Esophagus squamous epithelium (tissue), 5 donors: ENCODE measurements around the gene CAPN12. TPM values are rescaled to one million over a fixed set of nuclear protein-coding genes. Genes with fewer than 3 reads are reported as not detected.
A peak's percentile ranks its signal among the peaks of the same experiment; 100 is the strongest.

Experiments
- DNase-seq: peaks from one replicate; lab custom pipeline; 2025; lab: John Stamatoyannopoulos, UW
- H3K27ac ChIP-seq, 4 donors: fragments of 200-600 bp; sonication (generic); one replicate each; pipeline ENCODE4 v1.5.1; 2016 to 2019; ENCODE audit warnings: mild to moderate bottlenecking in 1 of 4
- H3K27me3 ChIP-seq, 4 donors: fragments of 200-600 bp; sonication (generic); 1 replicate in 3 of 4; 2 replicates in 1 of 4; pipeline versions ENCODE4 v1.5.1 to v1.6.0; 2017 to 2021; ENCODE audit warnings: antibody characterized with exemption in 1 of 4
- H3K36me3 ChIP-seq, 3 donors: fragments of 200-600 bp; sonication (generic); one replicate each; pipeline ENCODE4 v1.5.1; 2016 to 2019
- H3K4me1 ChIP-seq, 3 donors: fragments of 200-600 bp; sonication (generic); one replicate each; pipeline ENCODE4 v1.5.1; 2017 to 2019
- H3K4me3 ChIP-seq, 4 donors: fragments of 200-600 bp; sonication (generic); 1 replicate in 3 of 4; 2 replicates in 1 of 4; pipeline ENCODE4 v1.5.1; 2016 to 2019; ENCODE audit warnings: mild to moderate bottlenecking in 2 of 4, moderate library complexity in 1 of 4
- H3K9me3 ChIP-seq, 3 donors: fragments of 200-600 bp; sonication (generic); one replicate each; pipeline ENCODE4 v1.5.1; 2016 to 2019
- POLR2A ChIP-seq, 4 donors: fragments of 450-650 bp; IDR thresholded peaks; one replicate each; pipeline ENCODE4 v1.6.1; 2017; ENCODE audit warnings: antibody characterized with exemption in 4 of 4, mild to moderate bottlenecking in 4 of 4, moderate library complexity in 3 of 4
- WGBS, 2 donors: methylation state at CpG; one replicate each; pipeline ENCODE4 v1.1.5; 2018; 5-methylcytosine and 5-hydroxymethylcytosine counted together
- intact Hi-C: fragments of 100-400 bp; cut with DNase I; formaldehyde crosslinking; loops from one replicate; pipeline ENCODE4 v1.15.0; 2022
- total RNA-seq, 4 donors: library from RNA; depleted of rRNA; stranded (reverse); fragments of >200 nt; gene quantifications; one replicate each; pipeline ENCODE4 v1.1.0, GENCODE V29; 2016
- TF ChIP-seq, protein P1 (sequence below), 6 experiments: fragments of 450-650 bp in 4 of 6; fragments of 200-600 bp in 2 of 6; sonication (generic) in 2 of 6; IDR thresholded peaks; one replicate each; pipeline ENCODE4 v1.5.1; 2016 to 2019; ENCODE audit warnings: antibody characterized with exemption in 6 of 6, mild to moderate bottlenecking in 4 of 6, moderate library complexity in 4 of 6
- donor health status: DM: yes; HTN: yes; CAD: no.

Gene CAPN12
- total RNA-seq, 4 donors from 2014 or later, result 1.5 to 4.2 (median 1.8) TPM

DNA sequence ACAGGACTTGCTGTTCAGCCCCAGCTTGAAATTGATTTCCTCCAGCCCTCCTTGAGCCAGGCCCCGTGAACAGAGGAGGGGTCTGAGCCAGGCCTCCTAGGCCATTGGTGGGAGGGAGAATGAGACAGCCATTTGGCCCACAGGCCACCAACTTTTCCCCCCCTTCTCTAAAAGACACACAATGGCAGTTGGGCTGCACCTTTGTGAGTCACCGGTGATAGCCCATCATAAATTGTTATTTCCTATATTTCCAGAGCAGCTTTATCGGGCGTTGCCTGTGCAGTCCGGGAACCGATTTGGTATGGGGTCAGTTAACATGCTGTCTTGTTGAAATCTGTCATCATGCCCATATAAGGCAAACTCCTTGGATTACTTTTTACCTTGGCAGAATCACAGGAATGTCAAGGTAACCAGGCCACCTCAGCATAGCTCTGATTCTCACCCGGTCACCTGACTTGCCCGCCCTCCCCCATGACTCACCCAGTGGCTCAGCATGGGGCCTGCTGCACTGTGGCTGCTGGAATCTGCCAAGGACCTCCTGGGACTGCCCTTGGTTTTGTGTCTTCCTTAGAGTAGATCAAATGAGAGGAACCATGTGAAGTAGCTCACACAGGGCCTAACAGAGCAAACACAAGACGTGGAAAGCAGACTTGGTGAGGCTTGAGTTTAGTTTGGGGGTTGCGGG, 60.7 kb downstream of the CAPN12 start:
- H3K27me3 ChIP-seq, result no peaks in the 10 kb centered on the region
- WGBS, 2 donors, result 2 to 21% methylated on average over 8 to 9 of the region's 10 CpGs
- DNase-seq, result no peak
- peak in 2 of 4 donors; percentile 27 to 28 for TF ChIP-seq POLR2A (IDR thresholded peaks at IDR 0.05)
- TF ChIP-seq, protein P1, sequence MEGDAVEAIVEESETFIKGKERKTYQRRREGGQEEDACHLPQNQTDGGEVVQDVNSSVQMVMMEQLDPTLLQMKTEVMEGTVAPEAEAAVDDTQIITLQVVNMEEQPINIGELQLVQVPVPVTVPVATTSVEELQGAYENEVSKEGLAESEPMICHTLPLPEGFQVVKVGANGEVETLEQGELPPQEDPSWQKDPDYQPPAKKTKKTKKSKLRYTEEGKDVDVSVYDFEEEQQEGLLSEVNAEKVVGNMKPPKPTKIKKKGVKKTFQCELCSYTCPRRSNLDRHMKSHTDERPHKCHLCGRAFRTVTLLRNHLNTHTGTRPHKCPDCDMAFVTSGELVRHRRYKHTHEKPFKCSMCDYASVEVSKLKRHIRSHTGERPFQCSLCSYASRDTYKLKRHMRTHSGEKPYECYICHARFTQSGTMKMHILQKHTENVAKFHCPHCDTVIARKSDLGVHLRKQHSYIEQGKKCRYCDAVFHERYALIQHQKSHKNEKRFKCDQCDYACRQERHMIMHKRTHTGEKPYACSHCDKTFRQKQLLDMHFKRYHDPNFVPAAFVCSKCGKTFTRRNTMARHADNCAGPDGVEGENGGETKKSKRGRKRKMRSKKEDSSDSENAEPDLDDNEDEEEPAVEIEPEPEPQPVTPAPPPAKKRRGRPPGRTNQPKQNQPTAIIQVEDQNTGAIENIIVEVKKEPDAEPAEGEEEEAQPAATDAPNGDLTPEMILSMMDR (IDR thresholded peaks at IDR 0.05), result no peak
- H3K9me3 ChIP-seq, result no peaks in the 10 kb centered on the region
- intact Hi-C loops, result no loop called here
- peak overlapping the region; percentile 95 to 99 (median 98) for H3K27ac ChIP-seq
- peak overlapping the region in 1 of 4 donors; percentile 17 for H3K4me3 ChIP-seq
- peaks cover 52 to 100% (median 86%) of the 10 kb centered on the region in 3 donors for H3K4me1 ChIP-seq
- peaks cover 0 to 13% (median 0%) of the 10 kb centered on the region in 3 donors for H3K36me3 ChIP-seq

- H3K4me1 ChIP-seq, result peaks cover 51 to 100% (median 86%) of the 10 kb centered on the region in 3 donors
Measured at GRCh38 chr19:38682872-38683392, 61.3 kb downstream of the CAPN12 start.

GRCh38 chr19:38682195-38682867, 61.9 kb downstream of the CAPN12 start:
- Histone ChIP-seq H3K9me3 (no peaks in the 10 kb centered on the region), H3K27me3 (no peaks in the 10 kb centered on the region), H3K4me1 (peaks cover 55 to 100% (median 86%) of the 10 kb centered on the region in 3 donors), H3K4me3 (no peak overlapping the region), H3K27ac (peak overlapping the region; percentile 95 to 99 (median 98)), H3K36me3 (peaks cover 0 to 23% (median 0%) of the 10 kb centered on the region in 3 donors)
- WGBS, 2 donors, result 92 to 96% methylated on average over 5 to 10 of the region's 11 CpGs
- intact Hi-C loops, result no loop called here
- TF ChIP-seq, protein P1 (IDR thresholded peaks at IDR 0.05), result no peak
- TF ChIP-seq POLR2A (IDR thresholded peaks at IDR 0.05), result no peak
- DNase-seq, result no peak

More at GRCh38 chr19:38682872-38683392, 61.3 kb downstream of the CAPN12 start:
- intact Hi-C loops, result no loop called here
- H3K27ac ChIP-seq, result peak overlapping the region; percentile 95 to 99 (median 98)
- peaks cover 0 to 17% (median 0%) of the 10 kb centered on the region in 3 donors for H3K36me3 ChIP-seq
- TF ChIP-seq POLR2A (IDR thresholded peaks at IDR 0.05), result no peak
- TF ChIP-seq, protein P1 (IDR thresholded peaks at IDR 0.05), result no peak
- 69 to 74% methylated on average over 5 to 7 of the region's 7 CpGs for WGBS, 2 donors
- peak overlapping the region in 1 of 4 donors; percentile 12 for H3K4me3 ChIP-seq
- no peaks in the 10 kb centered on the region for H3K9me3 ChIP-seq
- H3K27me3 ChIP-seq, result no peaks in the 10 kb centered on the region
- DNase-seq, result no peak

Other genes starting within 250 kb of the CAPN12 start
- 1 to 10 TPM; 1.5 to 4.2 (median 2.7) TPM for gene MAP4K1, start 126.5 kb downstream of the CAPN12 start, total RNA-seq
- gene EIF3K, start 125.3 kb downstream of the CAPN12 start, total RNA-seq, result 100 to 1,000 TPM; 437 to 578 (median 516) TPM
- gene ACTN4, start 96.8 kb downstream of the CAPN12 start, total RNA-seq, result 100 to 1,000 TPM; 302 to 705 (median 414) TPM
- gene LGALS7, start 29.0 kb upstream of the CAPN12 start, total RNA-seq, result 100 to 1,000 TPM in 2 of 4 donors, 10 to 100 TPM in 1, 1 to 10 TPM in 1; 7.1 to 266 (median 114) TPM
- 1,000 to 10,000 TPM in 3 of 4 donors, 100 to 1,000 TPM in 1; 871 to 2,466 (median 1,613) TPM for gene LGALS7B, start 44.7 kb upstream of the CAPN12 start, total RNA-seq
- under 1 TPM in 2 of 4 donors, not detected in 2; 0.62 to 0.76 TPM for gene LGALS4, start 68.5 kb upstream of the CAPN12 start, total RNA-seq
- 100 to 1,000 TPM in 1 of 4 donors, 10 to 100 TPM in 3; 63.4 to 129 (median 85.9) TPM for gene ECH1, start 87.3 kb upstream of the CAPN12 start, total RNA-seq
- 100 to 1,000 TPM; 136 to 186 (median 167) TPM for gene HNRNPL, start 105.5 kb upstream of the CAPN12 start, total RNA-seq
- 10 to 100 TPM in 1 of 4 donors, 1 to 10 TPM in 3; 4.8 to 14.9 (median 5.7) TPM for gene RINL, start 133.8 kb upstream of the CAPN12 start, total RNA-seq
- gene SIRT2, start 155.1 kb upstream of the CAPN12 start, total RNA-seq, result 10 to 100 TPM; 39.8 to 71.5 (median 52.7) TPM
- gene NFKBIB, start 155.5 kb upstream of the CAPN12 start, total RNA-seq, result 10 to 100 TPM; 22.0 to 34.0 (median 26.7) TPM
- gene CCER2, start 167.7 kb upstream of the CAPN12 start, total RNA-seq, result 1 to 10 TPM in 1 of 4 donors, under 1 TPM in 2, not detected in 1; 0.76 to 2.4 (median 0.83) TPM
- 10 to 100 TPM; 21.2 to 32.7 (median 25.2) TPM for gene SARS2, start 186.3 kb upstream of the CAPN12 start, total RNA-seq
- 10 to 100 TPM; 27.2 to 74.6 (median 44.2) TPM for gene MRPS12, start 186.5 kb upstream of the CAPN12 start, total RNA-seq
- gene FBXO17, start 231.3 kb upstream of the CAPN12 start, total RNA-seq, result 10 to 100 TPM in 1 of 4 donors, 1 to 10 TPM in 3; 3.9 to 18.3 (median 8.8) TPM